ENCODE measurements around the gene DOCK11.

DNA sequence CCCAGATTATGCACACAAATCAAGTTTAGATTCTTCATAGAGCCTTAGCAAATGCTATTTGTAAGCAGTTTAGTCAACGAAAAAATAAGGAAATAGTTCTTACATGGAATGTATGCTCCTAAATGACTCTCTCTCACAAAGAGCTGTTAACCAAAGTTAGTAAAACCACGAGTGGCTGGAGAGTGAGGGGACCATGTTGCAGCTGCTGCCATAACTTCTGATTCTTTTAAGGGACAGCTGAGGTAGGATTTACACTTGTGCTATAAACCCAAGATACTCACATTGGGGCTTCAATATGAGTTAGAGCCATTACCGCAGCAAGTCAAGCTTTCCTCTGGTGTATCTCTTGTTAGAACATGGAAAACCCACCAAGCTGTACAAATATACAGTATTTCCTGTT, 2.7 kb downstream of the DOCK11 start:
- TF ChIP-seq, protein P1, sequence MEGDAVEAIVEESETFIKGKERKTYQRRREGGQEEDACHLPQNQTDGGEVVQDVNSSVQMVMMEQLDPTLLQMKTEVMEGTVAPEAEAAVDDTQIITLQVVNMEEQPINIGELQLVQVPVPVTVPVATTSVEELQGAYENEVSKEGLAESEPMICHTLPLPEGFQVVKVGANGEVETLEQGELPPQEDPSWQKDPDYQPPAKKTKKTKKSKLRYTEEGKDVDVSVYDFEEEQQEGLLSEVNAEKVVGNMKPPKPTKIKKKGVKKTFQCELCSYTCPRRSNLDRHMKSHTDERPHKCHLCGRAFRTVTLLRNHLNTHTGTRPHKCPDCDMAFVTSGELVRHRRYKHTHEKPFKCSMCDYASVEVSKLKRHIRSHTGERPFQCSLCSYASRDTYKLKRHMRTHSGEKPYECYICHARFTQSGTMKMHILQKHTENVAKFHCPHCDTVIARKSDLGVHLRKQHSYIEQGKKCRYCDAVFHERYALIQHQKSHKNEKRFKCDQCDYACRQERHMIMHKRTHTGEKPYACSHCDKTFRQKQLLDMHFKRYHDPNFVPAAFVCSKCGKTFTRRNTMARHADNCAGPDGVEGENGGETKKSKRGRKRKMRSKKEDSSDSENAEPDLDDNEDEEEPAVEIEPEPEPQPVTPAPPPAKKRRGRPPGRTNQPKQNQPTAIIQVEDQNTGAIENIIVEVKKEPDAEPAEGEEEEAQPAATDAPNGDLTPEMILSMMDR (IDR thresholded peaks at IDR 0.05) = no peak
- no peak for TF ChIP-seq POLR2A (IDR thresholded peaks at IDR 0.05)
